HCT116 (cell line): ENCODE measurements around the gene APOD. TPM values are rescaled to one million over a fixed set of nuclear protein-coding genes. Genes with fewer than 3 reads are reported as not detected.

Experiments used
- ATAC-seq: fragments of 200-7000 bp; cut with Tn5 transposase; 2 replicates; pipeline ENCODE4 v1.9.1; 2020; ENCODE audit warnings: mild to moderate bottlenecking, moderate library complexity
- BruUV-seq: library from RNA; stranded (reverse); fragments of 400-500 nt; replicated peaks from 2 replicates; lab custom pipeline; 2021; lab: Mats Ljungman, UMichigan
- CTCF ChIA-PET: fragments of 300-600 bp; sonication (Branson Sonifier 250); formaldehyde crosslinking; loops from one replicate; lab custom pipeline; 2021; ENCODE audit warnings: antibody characterized with exemption; lab: Charles Lee
- POLR2A ChIA-PET: fragments of 300-600, 350-600 bp; sonication (Branson Sonifier 250); formaldehyde crosslinking; loops from one replicate; lab custom pipeline; 2021; ENCODE audit warnings: antibody characterized with exemption; lab: Charles Lee
- RAD21 ChIA-PET, 2 experiments: fragments of 300-600 bp; sonication (Branson Sonifier 250); formaldehyde crosslinking; loops; one replicate each; lab custom pipeline; 2023; ENCODE audit warnings: low total read pairs in 2 of 2; ENCODE audit not compliant: uncharacterized antibody in 2 of 2, unreplicated experiment in 2 of 2, low non-redundant PET in 1 of 2; lab: Charles Lee
- DNase-seq: peaks from one replicate; pipeline ENCODE4 v3.0.0-alpha.2; 2010; ENCODE audit warnings: low read depth, low spot score
- H2AFZ ChIP-seq: fragments of 200-600 bp; shearing (Covaris generic), sonication (generic); 2 replicates; pipeline ENCODE4 v1.6.1; 2017; ENCODE audit warnings: low read depth, mixed run types, mixed read lengths, antibody characterized with exemption, low read length; ENCODE audit not compliant: poor library complexity, severe bottlenecking
- H3K27ac ChIP-seq: 2 replicates; pipeline ENCODE4 v1.5.1; 2012; ENCODE audit warnings: low read depth, low read length
- H3K27me3 ChIP-seq: fragments of 200-600 bp; sonication (generic); 2 replicates; pipeline ENCODE4 v1.6.1; 2016; ENCODE audit warnings: mixed run types, low read length, mixed read lengths; ENCODE audit not compliant: insufficient read depth
- H3K36me3 ChIP-seq, 2 experiments: fragments of 200-500 bp in 1 of 2; fragments of 200-600 bp in 1 of 2; sonication (Bioruptor generic) in 1 of 2; sonication (generic) in 1 of 2; 2 replicates each; pipeline versions ENCODE4 v1.5.1 to v1.6.1; 2014 to 2016; ENCODE audit warnings: low read length in 2 of 2, inconsistent platforms in 1 of 2, mixed read lengths in 1 of 2, mixed run types in 1 of 2; ENCODE audit not compliant: insufficient read depth in 2 of 2, control insufficient read depth in 1 of 2
- H3K4me1 ChIP-seq, 2 experiments: fragments of 200-600 bp in 1 of 2; sonication (generic) in 1 of 2; 2 replicates each; pipeline versions ENCODE4 v1.5.1 to v1.6.1; 2012 to 2017; ENCODE audit warnings: low read length in 2 of 2, inconsistent platforms in 1 of 2, mild to moderate bottlenecking in 1 of 2, mixed read lengths in 1 of 2, mixed run types in 1 of 2, moderate library complexity in 1 of 2; ENCODE audit not compliant: insufficient read depth in 2 of 2, control insufficient read depth in 1 of 2
- H3K4me2 ChIP-seq: fragments of 200-600 bp; sonication (generic); 2 replicates; pipeline ENCODE4 v1.6.1; 2017; ENCODE audit warnings: mixed run types, low read length, mixed read lengths
- H3K4me3 ChIP-seq, 2 experiments: fragments of 200-600 bp in 1 of 2; sonication (generic) in 1 of 2; replicated peaks in 1 of 2; 2 replicates each; pipeline ENCODE4 v1.5.1; 2011 to 2016; ENCODE audit warnings: low read length in 2 of 2, control low read depth in 1 of 2, low read depth in 1 of 2, mild to moderate bottlenecking in 1 of 2, mixed read lengths in 1 of 2, mixed run types in 1 of 2
- H3K79me2 ChIP-seq: fragments of 200-600 bp; sonication (generic); 2 replicates; pipeline ENCODE4 v1.6.1; 2017; ENCODE audit warnings: mild to moderate bottlenecking, mixed run types, low read length, moderate library complexity, mixed read lengths; ENCODE audit not compliant: insufficient read depth
- H3K9ac ChIP-seq: fragments of 200-600 bp; sonication (generic); 2 replicates; pipeline ENCODE4 v1.6.1; 2016; ENCODE audit warnings: low read length, mixed read lengths
- H3K9me2 ChIP-seq: fragments of 200-600 bp; sonication (generic), shearing (Covaris generic); 2 replicates; pipeline ENCODE4 v1.6.1; 2017; ENCODE audit warnings: mixed run types, mild to moderate bottlenecking, moderate library complexity; ENCODE audit not compliant: insufficient read depth
- H3K9me3 ChIP-seq, 2 experiments: fragments of 200-500 bp in 1 of 2; fragments of 200-600 bp in 1 of 2; sonication (Bioruptor generic) in 1 of 2; sonication (generic) in 1 of 2; 2 replicates each; pipeline ENCODE4 v1.6.1; 2014 to 2017; ENCODE audit warnings: low read length in 2 of 2, mixed read lengths in 2 of 2, inconsistent platforms in 1 of 2, low read depth in 1 of 2, mild to moderate bottlenecking in 1 of 2, mixed run types in 1 of 2, moderate library complexity in 1 of 2; ENCODE audit not compliant: control insufficient read depth in 1 of 2, insufficient read depth in 1 of 2
- H4K20me1 ChIP-seq: fragments of 200-600 bp; sonication (generic), shearing (Covaris generic); 2 replicates; pipeline ENCODE4 v1.6.1; 2017; ENCODE audit warnings: mixed run types, mild to moderate bottlenecking, moderate library complexity; ENCODE audit not compliant: insufficient read depth
- CBX3 ChIP-seq: IDR thresholded peaks from 2 replicates; pipeline ENCODE4 v1.6.1; 2012; ENCODE audit warnings: low read depth
- CEBPB ChIP-seq: IDR thresholded peaks from 2 replicates; pipeline ENCODE4 v1.6.1; 2012; ENCODE audit warnings: low read depth
- EZH2 ChIP-seq: fragments of 200-600 bp; sonication (generic); IDR thresholded peaks from 2 replicates; pipeline ENCODE4 v1.6.1; 2017; ENCODE audit warnings: antibody characterized with exemption, mixed run types
- FOSL1 ChIP-seq: IDR thresholded peaks from 2 replicates; pipeline ENCODE4 v1.6.1; 2012; ENCODE audit warnings: low read depth
- JUND ChIP-seq: IDR thresholded peaks from 2 replicates; pipeline ENCODE4 v1.6.1; 2012
- POLR2A ChIP-seq: IDR thresholded peaks from 2 replicates; pipeline ENCODE4 v1.7.0; 2011; ENCODE audit warnings: borderline replicate concordance; ENCODE audit not compliant: insufficient read depth, insufficient read length; ENCODE audit errors: extremely low read depth
- RAD21 ChIP-seq: IDR thresholded peaks from 2 replicates; pipeline ENCODE4 v1.6.1; 2012; ENCODE audit warnings: low read depth, mild to moderate bottlenecking
- SRF ChIP-seq: IDR thresholded peaks from 2 replicates; pipeline ENCODE4 v1.6.1; 2012; ENCODE audit warnings: low read depth
- YY1 ChIP-seq: IDR thresholded peaks from 2 replicates; pipeline ENCODE4 v1.6.1; 2011; ENCODE audit warnings: low read length, low read depth, moderate library complexity, mild to moderate bottlenecking; ENCODE audit not compliant: insufficient replicate concordance; ENCODE audit errors: extremely low read depth
- ZFX ChIP-seq: fragments of 450-650 bp; IDR thresholded peaks from 2 replicates; pipeline ENCODE4 v1.6.1; 2017
- intact Hi-C: fragments of 100-400 bp; cut with micrococcal nuclease; formaldehyde crosslinking; loops from 2 replicates; pipeline ENCODE4 v1.10.0; 2022
- total RNA-seq: library from RNA; stranded (reverse); gene quantifications from one replicate; pipeline ENCODE4 v1.2.1, GENCODE V29; 2021; ENCODE audit not compliant: unreplicated experiment
- TF ChIP-seq, protein P1 (sequence below), 3 experiments: fragments of 200-600 bp in 1 of 3; sonication (generic) in 1 of 3; IDR thresholded peaks in 2 of 3; conservative IDR thresholded peaks in 1 of 3; 2 replicates each; pipeline ENCODE4 v1.5.1; 2012 to 2017; ENCODE audit warnings: low read depth in 2 of 3, low read length in 2 of 3, antibody characterized with exemption in 1 of 3, borderline replicate concordance in 1 of 3, control low read depth in 1 of 3, mild to moderate bottlenecking in 1 of 3, mixed read lengths in 1 of 3, mixed run types in 1 of 3, moderate library complexity in 1 of 3; ENCODE audit not compliant: insufficient read depth in 1 of 3
- TF ChIP-seq, protein P2 (sequence below): IDR thresholded peaks from 2 replicates; pipeline ENCODE4 v1.6.1; 2011; ENCODE audit warnings: mild to moderate bottlenecking, low read length, moderate library complexity; ENCODE audit not compliant: insufficient replicate concordance; ENCODE audit errors: extremely low read depth

The APOD gene
- total RNA-seq, 1 experiment from 2014 or later = 0.76 TPM

DNA sequence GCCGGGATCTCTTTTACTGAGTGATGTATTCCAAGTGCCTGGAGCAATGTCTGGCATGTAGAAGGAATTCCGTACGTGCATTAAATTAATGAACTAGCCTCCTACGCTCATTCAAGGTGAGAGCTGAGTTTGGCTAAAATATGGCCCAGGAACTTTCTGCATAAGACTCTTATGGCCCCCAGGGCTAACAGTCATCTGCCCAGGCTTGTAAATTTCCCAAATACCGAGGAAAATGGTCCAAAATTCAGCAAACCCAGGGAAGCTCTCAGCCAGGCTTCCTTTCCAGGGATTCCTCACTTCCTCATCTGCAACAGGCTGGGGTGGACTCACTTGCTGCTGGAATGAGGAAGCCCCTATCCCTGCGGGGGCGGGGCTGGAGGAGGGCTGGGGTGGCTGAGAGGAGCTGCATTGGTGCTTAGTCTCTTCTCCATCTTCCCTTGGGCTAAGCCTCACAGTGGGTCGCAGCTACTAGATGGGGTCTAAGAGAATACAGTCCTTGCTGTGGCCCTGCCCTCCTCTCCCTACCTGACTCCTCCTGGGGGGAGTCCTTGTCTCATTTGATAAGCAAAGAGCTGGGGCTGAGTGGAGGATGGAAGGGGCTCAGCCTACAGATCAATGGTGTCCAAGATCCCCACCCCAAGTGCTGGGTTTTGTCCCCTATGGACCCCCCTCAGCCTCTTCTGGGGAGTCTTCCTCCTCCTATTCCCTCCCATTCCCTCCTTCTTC is 28.5 kb upstream of the APOD start:
- Histone ChIP-seq H3K36me3 (no peaks in the 10 kb centered on the region), H3K4me3 (no peak overlapping the region), H3K9me3 (no peaks in the 10 kb centered on the region; a peak in 1 of 4 replicates), H3K27ac (no peak overlapping the region), H4K20me1 (no peaks in the 10 kb centered on the region), H3K4me1 (peaks cover 0 to 4% of the 10 kb centered on the region in 2 experiments; a peak in 1 of 4 replicates), H2AFZ (no peak overlapping the region), H3K4me2 (no peak overlapping the region), H3K79me2 (no peaks in the 10 kb centered on the region), H3K9ac (no peak overlapping the region), H3K27me3 (no peaks in the 10 kb centered on the region), H3K9me2 (no peaks in the 10 kb centered on the region)
- RAD21 ChIA-PET = no interaction called here
- DNase-seq = no peak
- POLR2A ChIA-PET = no interaction called here
- intact Hi-C loops = no loop called here
- no peak for ATAC-seq
- BruUV-seq = no TSS peak
- CTCF ChIA-PET = no interaction called here
- no peak for TF ChIP-seq JUND
- no peak for TF ChIP-seq SRF
- TF ChIP-seq RAD21 = no peak
- TF ChIP-seq CBX3 = no peak
- no peak for TF ChIP-seq ZFX
- TF ChIP-seq CEBPB = no peak

DNA sequence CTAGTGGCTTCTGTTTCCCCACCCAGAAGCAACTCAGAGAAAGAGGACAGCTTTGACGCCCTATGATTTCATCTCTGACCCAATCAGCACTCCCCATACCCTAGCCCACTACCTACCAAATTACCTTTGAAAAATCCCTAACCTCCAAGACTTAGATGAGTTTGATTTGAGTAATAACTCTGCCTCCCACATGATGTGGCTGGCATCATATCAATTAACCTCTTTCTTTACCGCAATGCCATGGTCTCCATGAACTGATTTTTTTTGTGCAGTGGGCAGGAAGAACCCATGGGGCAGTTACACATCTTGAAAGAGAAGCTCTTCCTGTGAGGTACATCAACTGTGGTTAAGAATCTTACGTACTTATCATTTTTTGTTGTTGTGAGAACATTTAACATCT is 25.5 kb upstream of the APOD start:
- Histone ChIP-seq H3K9ac (no peak overlapping the region), H3K4me1 (no peaks in the 10 kb centered on the region), H3K27ac (no peak overlapping the region), H3K9me2 (no peaks in the 10 kb centered on the region), H3K27me3 (no peaks in the 10 kb centered on the region), H3K4me3 (no peak overlapping the region), H3K79me2 (no peaks in the 10 kb centered on the region), H3K36me3 (no peaks in the 10 kb centered on the region), H2AFZ (no peak overlapping the region), H3K4me2 (no peak overlapping the region), H4K20me1 (no peaks in the 10 kb centered on the region), H3K9me3 (peaks cover 4% of the 10 kb centered on the region in 2 experiments; a peak in 3 of 4 replicates)
- POLR2A ChIA-PET = no interaction called here
- BruUV-seq = no TSS peak
- ATAC-seq (no peak), DNase-seq (no peak)
- RAD21 ChIA-PET = no interaction called here
- CTCF ChIA-PET = no interaction called here
- intact Hi-C loops = no loop called here
- TF ChIP-seq YY1 (no peak), CBX3 (no peak), POLR2A (no peak), EZH2 (no peak), ZFX (no peak), FOSL1 (no peak), CEBPB (no peak)
- TF ChIP-seq, protein P1, sequence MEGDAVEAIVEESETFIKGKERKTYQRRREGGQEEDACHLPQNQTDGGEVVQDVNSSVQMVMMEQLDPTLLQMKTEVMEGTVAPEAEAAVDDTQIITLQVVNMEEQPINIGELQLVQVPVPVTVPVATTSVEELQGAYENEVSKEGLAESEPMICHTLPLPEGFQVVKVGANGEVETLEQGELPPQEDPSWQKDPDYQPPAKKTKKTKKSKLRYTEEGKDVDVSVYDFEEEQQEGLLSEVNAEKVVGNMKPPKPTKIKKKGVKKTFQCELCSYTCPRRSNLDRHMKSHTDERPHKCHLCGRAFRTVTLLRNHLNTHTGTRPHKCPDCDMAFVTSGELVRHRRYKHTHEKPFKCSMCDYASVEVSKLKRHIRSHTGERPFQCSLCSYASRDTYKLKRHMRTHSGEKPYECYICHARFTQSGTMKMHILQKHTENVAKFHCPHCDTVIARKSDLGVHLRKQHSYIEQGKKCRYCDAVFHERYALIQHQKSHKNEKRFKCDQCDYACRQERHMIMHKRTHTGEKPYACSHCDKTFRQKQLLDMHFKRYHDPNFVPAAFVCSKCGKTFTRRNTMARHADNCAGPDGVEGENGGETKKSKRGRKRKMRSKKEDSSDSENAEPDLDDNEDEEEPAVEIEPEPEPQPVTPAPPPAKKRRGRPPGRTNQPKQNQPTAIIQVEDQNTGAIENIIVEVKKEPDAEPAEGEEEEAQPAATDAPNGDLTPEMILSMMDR (IDR thresholded peaks at IDR 0.05 in 2 of 3, conservative IDR thresholded peaks at IDR 0.05 in 1 of 3; ENCODE audit: borderline replicate concordance in 1 of 3, insufficient read depth in 1 of 3, low read depth in 2 of 3, low read length in 2 of 3) = no peak
- TF ChIP-seq, protein P2, sequence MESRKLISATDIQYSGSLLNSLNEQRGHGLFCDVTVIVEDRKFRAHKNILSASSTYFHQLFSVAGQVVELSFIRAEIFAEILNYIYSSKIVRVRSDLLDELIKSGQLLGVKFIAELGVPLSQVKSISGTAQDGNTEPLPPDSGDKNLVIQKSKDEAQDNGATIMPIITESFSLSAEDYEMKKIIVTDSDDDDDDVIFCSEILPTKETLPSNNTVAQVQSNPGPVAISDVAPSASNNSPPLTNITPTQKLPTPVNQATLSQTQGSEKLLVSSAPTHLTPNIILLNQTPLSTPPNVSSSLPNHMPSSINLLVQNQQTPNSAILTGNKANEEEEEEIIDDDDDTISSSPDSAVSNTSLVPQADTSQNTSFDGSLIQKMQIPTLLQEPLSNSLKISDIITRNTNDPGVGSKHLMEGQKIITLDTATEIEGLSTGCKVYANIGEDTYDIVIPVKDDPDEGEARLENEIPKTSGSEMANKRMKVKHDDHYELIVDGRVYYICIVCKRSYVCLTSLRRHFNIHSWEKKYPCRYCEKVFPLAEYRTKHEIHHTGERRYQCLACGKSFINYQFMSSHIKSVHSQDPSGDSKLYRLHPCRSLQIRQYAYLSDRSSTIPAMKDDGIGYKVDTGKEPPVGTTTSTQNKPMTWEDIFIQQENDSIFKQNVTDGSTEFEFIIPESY = no peak
